G401.6 (cell line): ENCODE measurements around the gene LUZP2.

ENCODE experiments used
- FAIRE-seq: peaks from 2 replicates; lab custom pipeline; 2012; peaks lifted over from hg19 to GRCh38; lab: Jason Lieb, UNC

Gene LUZP2

GRCh38 chr11:24567380-24567779, 70.5 kb downstream of the LUZP2 start:
- no peak for FAIRE-seq

GRCh38 chr11:24572376-24572775, 75.5 kb downstream of the LUZP2 start:
- FAIRE-seq, result no peak

- no peak for FAIRE-seq
These were observed 77.6 kb downstream of the LUZP2 start for GRCh38 chr11:24574461-24574860.

GRCh38 chr11:24575392-24575791, 78.5 kb downstream of the LUZP2 start:
- FAIRE-seq, result no peak

GRCh38 chr11:24585192-24585591, 88.3 kb downstream of the LUZP2 start:
- no peak for FAIRE-seq

GRCh38 chr11:24587635-24588034, 90.8 kb downstream of the LUZP2 start:
- no peak for FAIRE-seq

GRCh38 chr11:24588081-24588480, 91.2 kb downstream of the LUZP2 start:
- no peak for FAIRE-seq

GRCh38 chr11:24589064-24589463, 92.2 kb downstream of the LUZP2 start:
- no peak for FAIRE-seq

GRCh38 chr11:24591283-24591682, 94.4 kb downstream of the LUZP2 start:
- FAIRE-seq, result no peak

- FAIRE-seq, result no peak
These were observed 95.5 kb downstream of the LUZP2 start for GRCh38 chr11:24592360-24592759.

- no peak for FAIRE-seq
These were observed 96.5 kb downstream of the LUZP2 start for GRCh38 chr11:24593332-24593731.

GRCh38 chr11:24594401-24594800, 97.5 kb downstream of the LUZP2 start:
- no peak for FAIRE-seq

- no peak for FAIRE-seq
These were observed 101.8 kb downstream of the LUZP2 start for GRCh38 chr11:24598641-24599040.

- FAIRE-seq, result no peak
These were observed 112.6 kb downstream of the LUZP2 start for GRCh38 chr11:24609192-24610119.

GRCh38 chr11:24615451-24616160, 118.8 kb downstream of the LUZP2 start:
- FAIRE-seq, result no peak

- no peak for FAIRE-seq
These were observed 121.0 kb downstream of the LUZP2 start for GRCh38 chr11:24617856-24618255.

GRCh38 chr11:24619900-24620299, 123.0 kb downstream of the LUZP2 start:
- no peak for FAIRE-seq

- FAIRE-seq, result no peak
These were observed 125.4 kb downstream of the LUZP2 start for GRCh38 chr11:24622262-24622661.

GRCh38 chr11:24623121-24623520, 126.3 kb downstream of the LUZP2 start:
- no peak for FAIRE-seq

GRCh38 chr11:24624432-24624831, 127.6 kb downstream of the LUZP2 start:
- FAIRE-seq, result no peak

GRCh38 chr11:24625975-24626374, 129.1 kb downstream of the LUZP2 start:
- FAIRE-seq, result no peak

GRCh38 chr11:24628224-24628776, 131.4 kb downstream of the LUZP2 start:
- no peak for FAIRE-seq

GRCh38 chr11:24634606-24635160, 137.8 kb downstream of the LUZP2 start:
- no peak for FAIRE-seq
